ENCODE results near the gene ZNF800. TPM values are rescaled to one million over a fixed set of nuclear protein-coding genes. Genes with fewer than 3 reads are reported as not detected.

Gene ZNF800
- total RNA-seq, 1 experiment from 2014 or later, result 48.8 TPM

- Histone ChIP-seq H3K9me3 (ENCODE audit: low read length) (no peaks in the 10 kb centered on the region), H3K27ac (ENCODE audit: low read length) (no peak overlapping the region), H3K4me1 (ENCODE audit: low read length) (peaks cover 36% of the 10 kb centered on the region), H3K9me2 (replicated peaks; ENCODE audit: insufficient read depth, low read length) (no peaks in the 10 kb centered on the region), H3K27me3 (ENCODE audit: low read length) (no peaks in the 10 kb centered on the region), H3K9ac (ENCODE audit: low read length) (no peak overlapping the region), H4K20me1 (ENCODE audit: insufficient read depth, low read depth, low read length) (no peaks in the 10 kb centered on the region), H3K4me2 (ENCODE audit: low read depth, low read length, poor library complexity, severe bottlenecking) (peak overlapping the region; percentile 22), H3K36me3 (ENCODE audit: insufficient read depth, low read length) (no peaks in the 10 kb centered on the region), H2AFZ (ENCODE audit: low read length) (no peak overlapping the region), H3K79me2 (ENCODE audit: low read length) (no peaks in the 10 kb centered on the region), H3K4me3 (ENCODE audit: low read length) (no peak overlapping the region)
- no peak for DNase-seq
These were observed 24.8 kb upstream of the ZNF800 start for GRCh38 chr7:127417346-127417745.

GRCh38 chr7:127415060-127415742 is 22.7 kb upstream of the ZNF800 start:
- no peak overlapping the region for H3K4me3 ChIP-seq (ENCODE audit: low read length)
- H2AFZ ChIP-seq (ENCODE audit: low read length), result no peak overlapping the region
- no peaks in the 10 kb centered on the region for H3K27me3 ChIP-seq (ENCODE audit: low read length)

DNA sequence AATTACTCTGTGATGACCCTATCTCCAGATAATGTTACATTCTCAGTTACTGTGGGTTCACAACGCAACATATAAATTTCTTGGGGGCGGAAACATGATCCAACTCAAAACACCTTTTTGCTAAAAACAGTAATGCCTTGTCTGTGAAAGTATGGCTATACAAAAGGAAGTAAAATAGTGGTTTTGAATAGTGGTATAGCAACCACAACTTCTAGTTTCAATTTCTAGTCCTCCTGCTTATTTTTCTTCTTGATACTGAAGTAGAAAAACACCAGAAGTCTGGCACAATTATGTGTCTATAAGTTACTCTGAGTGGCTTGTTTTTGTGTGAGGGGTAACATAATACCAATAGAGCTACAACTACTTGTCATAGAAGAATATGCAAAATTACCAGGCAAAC is 21.5 kb upstream of the ZNF800 start:
- H3K4me2 ChIP-seq (ENCODE audit: low read depth, low read length, poor library complexity, severe bottlenecking), result peak overlapping the region; percentile 31
- peak overlapping the region; percentile 29; the same call in 1 of the 2 replicates for H3K27ac ChIP-seq (ENCODE audit: low read length)
- peak overlapping the region; percentile 76; the same call in 1 of the 2 replicates for H2AFZ ChIP-seq (ENCODE audit: low read length)
- H3K4me3 ChIP-seq (ENCODE audit: low read length), result no peak overlapping the region; the same call in 1 of the 2 replicates
- H3K36me3 ChIP-seq (ENCODE audit: insufficient read depth, low read length), result no peaks in the 10 kb centered on the region
- no peaks in the 10 kb centered on the region for H4K20me1 ChIP-seq (ENCODE audit: insufficient read depth, low read depth, low read length)
- no peaks in the 10 kb centered on the region for H3K79me2 ChIP-seq (ENCODE audit: low read length)
- H3K9ac ChIP-seq (ENCODE audit: low read length), result no peak overlapping the region
- H3K9me2 ChIP-seq (replicated peaks; ENCODE audit: insufficient read depth, low read length), result no peaks in the 10 kb centered on the region
- DNase-seq, result peak; percentile 47
- H3K27me3 ChIP-seq (ENCODE audit: low read length), result no peaks in the 10 kb centered on the region
- peaks cover 36% of the 10 kb centered on the region for H3K4me1 ChIP-seq (ENCODE audit: low read length)
- no peaks in the 10 kb centered on the region for H3K9me3 ChIP-seq (ENCODE audit: low read length)

More at GRCh38 chr7:127415060-127415742, 22.7 kb upstream of the ZNF800 start:
- H3K36me3 ChIP-seq (ENCODE audit: insufficient read depth, low read length), result no peaks in the 10 kb centered on the region
- peak; percentile 37 for DNase-seq
- no peak overlapping the region for H3K4me2 ChIP-seq (ENCODE audit: low read depth, low read length, poor library complexity, severe bottlenecking)
- H4K20me1 ChIP-seq (ENCODE audit: insufficient read depth, low read depth, low read length), result no peaks in the 10 kb centered on the region
- H3K27ac ChIP-seq (ENCODE audit: low read length), result no peak overlapping the region
- no peaks in the 10 kb centered on the region for H3K9me2 ChIP-seq (replicated peaks; ENCODE audit: insufficient read depth, low read length)
- H3K9ac ChIP-seq (ENCODE audit: low read length), result no peak overlapping the region
- no peaks in the 10 kb centered on the region for H3K9me3 ChIP-seq (ENCODE audit: low read length)
- H3K4me1 ChIP-seq (ENCODE audit: low read length), result peaks cover 36% of the 10 kb centered on the region
- H3K79me2 ChIP-seq (ENCODE audit: low read length), result no peaks in the 10 kb centered on the region

- no peaks in the 10 kb centered on the region for H3K79me2 ChIP-seq (ENCODE audit: low read length)
- no peak overlapping the region; the same call in 1 of the 2 replicates for H3K4me3 ChIP-seq (ENCODE audit: low read length)
- H3K4me1 ChIP-seq (ENCODE audit: low read length), result peaks cover 36% of the 10 kb centered on the region
- no peaks in the 10 kb centered on the region for H3K27me3 ChIP-seq (ENCODE audit: low read length)
- H4K20me1 ChIP-seq (ENCODE audit: insufficient read depth, low read depth, low read length), result no peaks in the 10 kb centered on the region
- peak overlapping the region; percentile 31 for H3K4me2 ChIP-seq (ENCODE audit: low read depth, low read length, poor library complexity, severe bottlenecking)
- H3K36me3 ChIP-seq (ENCODE audit: insufficient read depth, low read length), result no peaks in the 10 kb centered on the region
- peak; percentile 41 for DNase-seq
- H3K9me2 ChIP-seq (replicated peaks; ENCODE audit: insufficient read depth, low read length), result no peaks in the 10 kb centered on the region
- peak overlapping the region; percentile 76; the same call in 1 of the 2 replicates for H2AFZ ChIP-seq (ENCODE audit: low read length)
- no peaks in the 10 kb centered on the region for H3K9me3 ChIP-seq (ENCODE audit: low read length)
- no peak overlapping the region for H3K9ac ChIP-seq (ENCODE audit: low read length)
- H3K27ac ChIP-seq (ENCODE audit: low read length), result peak overlapping the region; percentile 16; the same call in 1 of the 2 replicates
These were observed 20.8 kb upstream of the ZNF800 start for GRCh38 chr7:127413326-127413725.

- no peak overlapping the region for H3K9ac ChIP-seq (ENCODE audit: low read length)
- no peaks in the 10 kb centered on the region for H3K79me2 ChIP-seq (ENCODE audit: low read length)
- H3K4me3 ChIP-seq (ENCODE audit: low read length), result no peak overlapping the region
- H3K9me3 ChIP-seq (ENCODE audit: low read length), result no peaks in the 10 kb centered on the region
- no peaks in the 10 kb centered on the region for H3K27me3 ChIP-seq (ENCODE audit: low read length)
- H3K9me2 ChIP-seq (replicated peaks; ENCODE audit: insufficient read depth, low read length), result no peaks in the 10 kb centered on the region
- peaks cover 28% of the 10 kb centered on the region for H3K4me1 ChIP-seq (ENCODE audit: low read length)
- no peak overlapping the region for H3K27ac ChIP-seq (ENCODE audit: low read length)
- no peak for DNase-seq
- no peak overlapping the region for H3K4me2 ChIP-seq (ENCODE audit: low read depth, low read length, poor library complexity, severe bottlenecking)
- no peaks in the 10 kb centered on the region for H4K20me1 ChIP-seq (ENCODE audit: insufficient read depth, low read depth, low read length)
- no peaks in the 10 kb centered on the region for H3K36me3 ChIP-seq (ENCODE audit: insufficient read depth, low read length)
- H2AFZ ChIP-seq (ENCODE audit: low read length), result no peak overlapping the region
These were observed 18.7 kb upstream of the ZNF800 start for GRCh38 chr7:127411176-127411575.

- DNase-seq, result peak; percentile 32
- peaks cover 18% of the 10 kb centered on the region for H3K4me1 ChIP-seq (ENCODE audit: low read length)
- no peaks in the 10 kb centered on the region for H3K36me3 ChIP-seq (ENCODE audit: insufficient read depth, low read length)
- no peaks in the 10 kb centered on the region for H3K9me2 ChIP-seq (replicated peaks; ENCODE audit: insufficient read depth, low read length)
- H3K27ac ChIP-seq (ENCODE audit: low read length), result no peak overlapping the region
- no peak overlapping the region for H3K4me3 ChIP-seq (ENCODE audit: low read length)
- no peak overlapping the region for H3K9ac ChIP-seq (ENCODE audit: low read length)
- H3K4me2 ChIP-seq (ENCODE audit: low read depth, low read length, poor library complexity, severe bottlenecking), result no peak overlapping the region
- no peaks in the 10 kb centered on the region for H3K79me2 ChIP-seq (ENCODE audit: low read length)
- no peak overlapping the region for H2AFZ ChIP-seq (ENCODE audit: low read length)
- H4K20me1 ChIP-seq (ENCODE audit: insufficient read depth, low read depth, low read length), result no peaks in the 10 kb centered on the region
- H3K9me3 ChIP-seq (ENCODE audit: low read length), result no peaks in the 10 kb centered on the region
- H3K27me3 ChIP-seq (ENCODE audit: low read length), result no peaks in the 10 kb centered on the region
These were observed 17.1 kb upstream of the ZNF800 start for GRCh38 chr7:127409629-127410028.

DNA sequence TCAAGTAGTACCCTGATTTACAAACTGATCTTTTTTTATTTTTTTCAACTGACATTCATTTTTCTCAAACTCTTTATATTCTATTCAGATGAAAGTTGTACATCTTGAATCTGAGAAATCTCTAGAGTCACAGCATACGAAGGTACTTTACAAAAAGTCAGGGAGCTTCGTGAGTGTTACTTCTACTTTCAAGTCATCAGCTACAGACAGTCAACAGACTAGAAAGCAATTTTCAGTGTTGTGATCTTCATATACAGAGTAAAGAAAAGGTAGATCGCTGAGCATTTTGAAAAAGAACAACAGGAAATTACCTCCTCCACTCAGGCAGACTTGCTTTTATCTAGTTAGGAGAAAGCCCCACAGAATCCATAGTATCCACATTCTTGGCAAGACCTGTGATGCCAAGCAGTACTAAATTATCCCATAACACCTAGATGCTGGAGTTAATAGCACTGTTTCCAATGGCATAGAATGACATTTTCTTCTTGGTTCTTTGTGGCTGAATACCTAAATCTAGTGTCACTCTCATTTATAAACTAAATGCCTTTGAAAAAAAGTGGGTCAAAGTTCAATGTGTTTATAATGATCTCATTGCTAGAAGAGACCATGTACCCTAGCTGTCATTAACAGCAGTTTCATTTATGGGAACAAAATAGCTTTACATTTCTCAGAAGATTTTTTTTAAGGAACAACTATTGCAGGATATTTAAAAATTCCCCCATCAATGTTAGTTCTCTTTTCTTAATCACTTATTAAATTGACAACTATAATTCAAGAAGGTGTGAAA is 12.0 kb upstream of the ZNF800 start:
- H3K4me3 ChIP-seq (ENCODE audit: low read length), result no peak overlapping the region
- DNase-seq, result no peak

DNA sequence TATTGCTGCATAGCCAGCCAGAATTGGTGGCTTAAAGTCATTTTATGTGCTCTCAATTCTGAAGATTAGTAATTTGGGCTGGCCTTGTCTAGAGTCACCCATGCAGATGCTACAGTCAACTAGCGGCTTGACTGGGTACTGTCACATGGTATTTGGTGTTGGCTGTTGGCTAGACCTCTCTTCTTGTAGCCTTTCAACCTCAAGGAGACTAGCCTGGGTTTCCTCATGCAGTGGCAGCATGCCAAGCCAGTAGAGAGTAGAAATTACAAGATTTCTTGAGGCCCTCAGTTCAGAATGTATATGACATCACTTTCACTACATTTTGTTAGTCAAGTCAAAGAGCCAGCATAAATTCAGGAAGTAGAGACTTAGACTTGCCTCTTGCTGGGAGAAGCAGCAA is 3.7 kb upstream of the ZNF800 start:
- no peak overlapping the region for H2AFZ ChIP-seq (ENCODE audit: low read length)
- no peak overlapping the region for H3K4me2 ChIP-seq (ENCODE audit: low read depth, low read length, poor library complexity, severe bottlenecking)
- H3K9me3 ChIP-seq (ENCODE audit: low read length), result no peaks in the 10 kb centered on the region
- H3K9ac ChIP-seq (ENCODE audit: low read length), result no peak overlapping the region
- H3K4me1 ChIP-seq (ENCODE audit: low read length), result peaks cover 18% of the 10 kb centered on the region
- DNase-seq, result peak; percentile 62
- H3K9me2 ChIP-seq (replicated peaks; ENCODE audit: insufficient read depth, low read length), result no peaks in the 10 kb centered on the region
- no peaks in the 10 kb centered on the region for H3K27me3 ChIP-seq (ENCODE audit: low read length)
- no peak overlapping the region for H3K4me3 ChIP-seq (ENCODE audit: low read length)
- peaks cover 14% of the 10 kb centered on the region for H3K79me2 ChIP-seq (ENCODE audit: low read length)
- H3K36me3 ChIP-seq (ENCODE audit: insufficient read depth, low read length), result no peaks in the 10 kb centered on the region
- no peak overlapping the region for H3K27ac ChIP-seq (ENCODE audit: low read length)
- no peaks in the 10 kb centered on the region; the same call in 1 of the 2 replicates for H4K20me1 ChIP-seq (ENCODE audit: insufficient read depth, low read depth, low read length)

More for the DNA sequence above, 12.0 kb upstream of the ZNF800 start:
- Histone ChIP-seq H3K4me2 (ENCODE audit: low read depth, low read length, poor library complexity, severe bottlenecking) (no peak overlapping the region), H3K27me3 (ENCODE audit: low read length) (no peaks in the 10 kb centered on the region), H3K36me3 (ENCODE audit: insufficient read depth, low read length) (no peaks in the 10 kb centered on the region), H3K27ac (ENCODE audit: low read length) (no peak overlapping the region), H3K9me3 (ENCODE audit: low read length) (no peaks in the 10 kb centered on the region), H3K9me2 (replicated peaks; ENCODE audit: insufficient read depth, low read length) (no peaks in the 10 kb centered on the region), H4K20me1 (ENCODE audit: insufficient read depth, low read depth, low read length) (no peaks in the 10 kb centered on the region), H3K4me1 (ENCODE audit: low read length) (no peaks in the 10 kb centered on the region), H3K9ac (ENCODE audit: low read length) (no peak overlapping the region), H3K79me2 (ENCODE audit: low read length) (no peaks in the 10 kb centered on the region), H2AFZ (ENCODE audit: low read length) (no peak overlapping the region)

Measured in Karpas-422 (cell line).